HG03457 (cell line): ENCODE results near the gene NUDT6.

ENCODE experiments used
- ATAC-seq: cut with Tn5 transposase; IDR thresholded peaks from one replicate; pipeline ENCODE4 v1.9.1; 2021; ENCODE audit warnings: moderate number of reproducible peaks; ENCODE audit not compliant: unreplicated experiment

Gene NUDT6

DNA sequence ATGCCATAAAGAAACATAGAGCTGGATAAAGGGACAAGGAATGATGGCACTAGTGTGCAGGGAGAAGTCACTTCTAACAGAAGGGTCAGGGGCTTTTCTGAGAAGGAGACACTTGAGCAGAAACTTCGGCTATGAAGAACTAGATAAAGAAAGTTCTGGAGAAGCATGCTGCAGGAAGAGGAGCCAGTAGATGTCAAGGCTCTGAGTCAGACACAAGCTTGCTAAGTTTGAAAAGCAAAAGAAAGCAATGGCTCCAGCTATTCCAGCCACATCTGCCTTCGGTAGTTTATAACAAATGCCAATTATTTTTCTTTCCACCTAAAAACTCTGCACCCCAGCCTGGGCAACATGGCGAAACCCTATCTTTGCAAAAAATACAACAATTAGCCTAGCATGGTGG, 7.5 kb downstream of the NUDT6 start:
- ATAC-seq = no peak

DNA sequence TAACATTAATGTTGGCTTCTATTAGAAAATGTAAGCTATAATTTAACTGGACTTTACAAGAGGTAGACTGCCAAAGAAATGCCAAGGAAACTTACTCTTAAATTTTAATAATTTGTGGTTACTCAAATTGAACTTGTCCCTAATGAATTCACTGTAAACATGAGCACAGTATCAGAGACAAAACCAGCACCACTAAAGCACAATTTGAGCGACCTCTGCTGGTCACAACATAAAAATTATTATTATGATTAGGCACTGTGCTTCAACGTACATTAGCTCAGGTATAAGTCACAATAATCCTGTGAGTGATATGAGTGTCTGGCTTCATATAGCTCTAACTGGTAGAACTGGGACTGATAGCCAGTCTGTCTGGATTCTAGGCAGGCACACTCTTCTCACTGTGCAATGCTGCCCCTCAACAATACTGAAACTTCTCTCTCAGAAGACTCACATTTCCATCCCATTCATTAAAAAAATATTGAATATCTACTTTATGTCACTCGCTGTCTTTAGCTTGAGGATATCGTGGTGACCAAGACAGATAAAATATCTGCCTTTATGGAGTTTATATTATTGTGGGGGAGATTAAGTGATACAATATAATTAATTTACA, 8.0 kb downstream of the NUDT6 start:
- ATAC-seq = no peak

DNA sequence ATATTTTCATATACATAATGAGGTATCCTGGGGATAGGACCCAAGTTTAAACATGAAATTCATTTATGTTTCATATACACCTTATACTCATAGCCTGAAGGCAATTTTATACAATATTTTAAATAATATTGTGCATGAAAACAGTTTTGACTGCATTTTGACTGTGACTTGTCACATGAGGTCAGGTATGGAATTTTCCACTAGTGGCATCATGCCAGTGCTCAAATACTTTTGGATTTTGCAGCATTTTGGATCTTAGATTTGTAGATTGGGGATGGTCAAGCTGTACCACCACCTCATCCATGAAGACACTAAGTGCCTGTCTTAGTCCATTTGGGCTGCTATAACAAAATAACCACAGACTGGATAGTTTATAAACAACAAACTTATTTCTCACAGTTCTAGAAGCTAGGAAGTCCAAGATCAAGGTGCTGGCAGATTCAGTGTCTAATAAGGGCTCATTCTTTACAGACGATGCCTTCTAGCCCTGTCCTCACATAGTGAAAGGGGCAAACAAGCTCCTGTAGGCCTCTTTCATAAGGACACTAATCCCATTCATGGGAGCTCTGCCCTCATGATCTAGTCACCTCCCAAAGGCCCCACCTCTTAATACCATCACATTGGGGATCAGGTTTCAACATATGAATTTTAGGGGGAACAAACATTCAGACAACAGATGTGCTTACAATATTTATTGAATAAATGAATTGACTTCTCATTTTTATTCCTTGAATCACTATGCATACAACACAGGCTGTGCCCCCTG, 9.4 kb downstream of the NUDT6 start:
- ATAC-seq = no peak

DNA sequence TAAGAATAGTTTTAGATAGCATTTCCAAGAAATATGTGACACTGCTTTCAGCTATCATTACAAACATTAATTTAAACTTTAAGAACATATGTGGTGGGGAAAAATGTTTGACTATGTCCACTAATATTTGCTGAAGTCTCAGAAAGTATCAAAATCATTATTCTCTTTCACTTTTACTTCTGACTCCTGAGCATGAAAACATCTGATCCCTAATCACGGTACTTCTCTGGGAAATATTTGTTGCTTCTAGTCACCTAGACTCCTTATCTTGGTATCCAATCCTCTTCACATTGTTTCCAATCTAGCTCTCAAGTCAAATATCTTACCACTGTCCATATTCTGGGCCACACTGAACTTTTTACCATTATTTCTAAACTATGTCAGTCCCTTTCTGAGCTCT, 10.8 kb downstream of the NUDT6 start:
- ATAC-seq = no peak

DNA sequence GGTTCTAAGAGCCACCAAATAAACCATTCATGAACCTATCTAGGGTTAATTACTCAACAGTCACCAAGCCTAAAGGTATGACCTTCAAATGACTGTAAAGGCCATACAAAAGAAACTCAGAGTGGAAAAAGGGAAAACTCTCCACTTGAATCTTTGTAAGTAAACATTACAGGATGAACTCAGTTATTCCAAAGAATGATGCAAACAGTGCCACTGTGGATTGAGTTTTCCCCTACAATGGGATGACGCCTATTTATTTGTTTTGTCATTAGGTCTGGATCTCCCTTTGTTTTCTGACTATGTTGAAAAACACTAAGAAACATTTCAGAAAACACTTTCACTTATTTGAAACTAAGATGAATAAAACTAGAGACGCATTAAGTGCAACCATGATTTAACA, 12.7 kb downstream of the NUDT6 start:
- no peak for ATAC-seq

DNA sequence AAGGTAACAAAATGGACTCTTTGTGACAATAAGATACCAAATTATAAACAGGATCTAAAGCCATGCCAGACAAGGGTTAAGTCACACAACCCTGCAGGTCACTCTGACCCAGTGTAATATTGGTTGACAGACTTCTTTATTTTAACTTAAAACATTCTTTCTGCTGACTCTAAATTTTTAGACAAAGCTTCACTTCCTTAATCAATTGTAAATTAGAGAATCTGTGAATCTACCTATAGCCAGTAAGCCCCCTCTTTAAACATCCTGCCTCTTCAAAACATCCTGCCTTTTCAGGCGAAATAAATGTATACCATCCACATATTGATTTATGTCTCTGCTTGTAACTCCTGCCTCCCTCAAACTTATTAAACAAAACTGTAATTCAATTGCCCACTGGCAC, 14.2 kb downstream of the NUDT6 start:
- no peak for ATAC-seq

DNA sequence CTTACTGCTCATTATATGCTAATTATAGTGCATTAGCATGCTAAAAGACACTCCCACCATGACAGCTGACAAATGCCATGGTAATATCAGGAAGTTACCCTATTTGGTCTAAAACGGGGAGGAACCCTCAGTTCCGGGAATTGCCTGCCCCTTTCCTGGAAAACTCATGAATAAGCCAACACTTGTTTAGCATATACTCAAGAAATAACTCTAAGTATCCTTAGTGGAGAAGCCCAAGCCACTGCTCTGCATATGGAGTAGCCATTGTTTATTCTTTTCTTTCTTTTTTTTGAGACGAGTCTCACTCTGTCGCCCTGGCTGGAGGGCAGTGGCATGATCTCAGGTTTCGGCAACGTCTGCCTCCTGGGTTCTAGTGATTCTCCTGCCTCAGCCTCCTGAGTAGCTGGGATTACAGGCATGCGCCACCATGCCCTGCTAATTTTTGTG, 15.5 kb downstream of the NUDT6 start:
- ATAC-seq = no peak

DNA sequence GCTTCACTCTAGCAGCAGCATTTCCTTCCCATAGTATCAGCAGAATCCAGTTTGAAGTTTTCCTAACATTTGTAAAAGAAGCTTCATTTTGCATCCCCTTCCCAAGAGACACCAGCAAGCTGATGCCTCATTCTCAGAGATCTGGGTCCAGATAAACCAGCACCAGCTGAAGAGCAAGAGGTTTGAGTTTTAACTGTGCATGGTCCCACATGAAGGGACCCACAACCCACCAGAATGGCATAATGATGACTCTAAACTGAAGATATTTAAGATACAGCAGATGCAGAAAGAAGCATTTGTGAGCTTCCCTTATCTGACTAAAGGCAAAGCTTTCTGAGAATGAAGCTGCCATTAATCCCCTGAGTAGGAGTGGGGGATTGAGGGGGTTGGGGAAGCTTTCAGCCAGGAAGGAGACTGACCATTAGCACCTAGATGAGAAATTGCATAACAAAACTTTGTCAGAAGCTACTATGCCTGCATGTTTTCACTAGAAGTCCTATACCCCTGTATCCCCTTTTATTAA, 18.6 kb downstream of the NUDT6 start:
- ATAC-seq = no peak

DNA sequence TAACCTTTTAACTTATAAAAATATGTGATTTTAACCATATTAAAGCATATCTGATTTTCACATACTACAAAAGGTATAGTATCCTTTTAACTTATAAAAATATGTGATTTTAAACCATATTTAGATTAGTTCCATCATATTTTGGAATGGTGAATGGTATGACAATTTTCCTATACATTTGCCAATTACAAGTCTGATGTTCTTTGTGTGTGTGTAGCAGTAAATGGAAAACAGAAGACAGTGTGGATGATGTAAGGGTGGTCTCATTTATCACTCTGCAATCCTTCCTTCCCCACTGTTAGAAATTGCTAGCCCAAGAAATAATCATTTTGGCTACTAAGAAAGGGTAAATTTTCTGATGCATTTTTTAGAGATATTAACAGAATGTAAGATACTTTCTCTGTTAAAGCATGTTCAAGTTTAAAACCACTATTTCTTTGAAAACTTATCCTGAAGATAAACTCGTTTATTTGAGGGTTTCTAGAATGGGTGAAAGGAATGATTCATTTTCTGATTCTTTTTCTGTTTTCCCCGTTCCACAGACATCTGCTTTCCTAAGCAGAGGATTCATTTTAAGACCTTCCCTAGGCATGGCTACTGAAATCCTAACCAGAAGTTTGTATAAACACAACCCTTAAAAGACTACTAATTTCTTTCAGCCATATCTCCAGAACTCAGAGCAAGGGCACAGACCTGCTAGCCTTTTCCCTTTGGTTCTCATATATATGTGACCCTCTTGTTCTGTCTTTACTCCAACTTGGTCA, 21.0 kb downstream of the NUDT6 start:
- no peak for ATAC-seq

DNA sequence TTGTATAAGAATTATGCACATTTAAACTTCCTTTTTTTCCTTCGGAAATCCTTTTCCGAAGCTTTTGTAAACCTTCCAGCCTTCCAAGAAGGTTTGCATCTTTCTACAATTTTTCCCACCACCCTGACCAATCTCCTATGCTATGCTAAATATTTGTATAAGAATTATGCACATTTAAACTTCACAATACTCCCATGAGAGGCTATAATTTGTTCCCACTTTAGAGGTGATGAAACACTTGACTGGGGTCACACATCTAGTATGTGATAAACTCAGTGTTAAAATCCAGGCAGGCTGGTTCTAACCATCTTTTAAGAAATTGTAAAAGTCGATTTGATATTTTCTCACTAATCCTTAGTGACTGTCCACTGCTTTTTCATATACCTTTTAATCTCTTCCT, 22.1 kb downstream of the NUDT6 start:
- ATAC-seq = no peak

DNA sequence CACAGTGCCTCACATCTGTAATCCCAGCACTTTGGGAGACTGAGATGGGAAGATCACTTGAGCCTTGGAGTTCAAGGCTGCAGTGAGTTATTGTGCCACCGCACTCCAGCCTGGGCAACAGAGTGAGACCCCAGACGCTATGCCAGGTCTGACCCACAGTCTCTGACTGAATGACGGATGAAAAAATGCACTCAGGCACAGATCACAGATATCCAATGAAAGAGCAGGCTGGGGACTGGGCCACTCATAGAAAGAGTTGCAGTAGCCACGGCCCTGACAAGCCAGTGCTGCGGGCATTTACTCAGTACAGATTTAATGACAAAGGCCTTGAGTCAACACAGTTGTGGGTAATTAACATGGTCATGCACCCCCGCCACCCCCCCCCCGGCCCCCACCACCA, 22.7 kb downstream of the NUDT6 start:
- no peak for ATAC-seq

DNA sequence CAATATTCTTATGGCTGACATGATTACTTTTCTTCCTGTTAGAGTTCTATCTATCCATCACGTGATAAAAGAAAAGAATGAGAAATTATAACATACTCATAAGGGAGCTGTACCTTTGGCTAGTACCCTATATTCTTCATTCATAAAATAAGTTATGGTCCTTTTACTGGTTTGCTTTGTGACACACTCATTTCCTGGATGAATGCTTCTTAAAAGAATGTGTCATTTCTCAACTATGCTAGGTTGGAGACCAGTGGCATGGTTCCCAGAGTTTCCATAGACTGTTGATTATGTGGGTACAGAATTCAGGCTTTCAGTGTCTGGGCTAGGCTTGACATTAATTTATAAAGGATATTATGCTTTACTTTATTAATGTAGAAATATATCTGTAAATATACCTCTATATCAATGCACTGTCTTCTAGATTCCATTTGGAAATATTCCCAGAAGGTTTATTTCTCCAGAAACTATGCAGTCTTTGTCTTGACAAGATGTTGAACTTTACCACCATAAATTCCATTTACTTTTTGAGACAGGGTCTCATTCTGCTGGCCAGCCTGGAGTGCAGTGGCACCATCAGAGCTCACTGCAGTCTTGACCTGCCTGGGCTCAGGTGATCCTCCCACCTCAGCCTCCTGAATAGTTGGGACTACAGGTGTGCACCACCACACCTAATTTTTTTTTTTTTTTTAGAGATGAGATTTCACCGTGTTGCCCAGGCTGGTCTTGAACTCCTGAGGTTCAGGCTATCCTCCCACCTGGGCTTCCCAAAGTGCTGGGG, 23.8 kb downstream of the NUDT6 start:
- ATAC-seq = no peak

DNA sequence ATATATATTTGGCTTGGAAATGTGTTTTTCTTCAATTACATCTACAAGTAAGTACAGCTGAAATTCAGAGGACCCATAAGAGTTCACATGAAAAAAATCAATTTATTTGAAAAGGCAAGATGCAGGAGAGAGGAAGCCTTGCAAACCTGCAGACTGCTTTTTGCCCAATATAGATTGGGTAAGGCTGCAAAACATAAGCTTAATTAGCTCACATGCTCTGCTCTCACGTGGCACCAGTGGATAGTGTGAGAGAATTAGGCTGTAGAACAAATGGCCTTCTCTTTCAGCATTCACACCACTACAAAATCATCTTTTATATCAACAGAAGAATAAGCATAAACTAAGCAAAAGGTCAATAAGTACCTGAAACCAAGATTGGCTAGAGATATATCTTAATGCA, 26.1 kb downstream of the NUDT6 start:
- no peak for ATAC-seq

DNA sequence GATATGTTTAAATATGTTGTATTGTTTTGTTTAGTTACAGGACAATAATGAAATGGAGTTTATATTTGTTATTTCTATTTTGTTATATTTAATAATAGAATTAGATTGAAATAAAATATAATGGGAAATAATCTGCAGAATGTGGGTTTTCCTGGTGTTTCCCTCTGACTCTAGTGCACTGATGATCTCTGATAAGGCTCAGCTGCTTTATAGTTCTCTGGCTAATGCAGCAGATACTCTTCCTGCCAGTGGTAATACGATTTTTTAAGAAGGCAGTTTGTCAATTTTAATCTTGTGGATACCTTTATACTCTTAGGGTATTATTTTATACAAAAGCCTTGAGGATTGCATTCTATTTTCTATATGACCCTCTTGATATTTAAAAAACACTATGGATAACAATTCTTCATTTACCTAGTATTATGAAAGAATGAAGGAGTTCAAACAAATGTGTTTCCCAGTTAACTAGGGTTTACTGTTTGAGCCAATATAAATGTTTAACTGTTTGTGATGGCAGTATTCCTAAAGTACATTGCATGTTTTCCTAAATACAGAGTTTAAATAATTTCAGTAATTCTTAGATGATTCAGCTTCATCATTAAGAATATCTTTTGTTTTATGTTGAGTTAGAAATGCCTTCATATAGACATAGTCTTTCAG, 26.9 kb downstream of the NUDT6 start:
- no peak for ATAC-seq

DNA sequence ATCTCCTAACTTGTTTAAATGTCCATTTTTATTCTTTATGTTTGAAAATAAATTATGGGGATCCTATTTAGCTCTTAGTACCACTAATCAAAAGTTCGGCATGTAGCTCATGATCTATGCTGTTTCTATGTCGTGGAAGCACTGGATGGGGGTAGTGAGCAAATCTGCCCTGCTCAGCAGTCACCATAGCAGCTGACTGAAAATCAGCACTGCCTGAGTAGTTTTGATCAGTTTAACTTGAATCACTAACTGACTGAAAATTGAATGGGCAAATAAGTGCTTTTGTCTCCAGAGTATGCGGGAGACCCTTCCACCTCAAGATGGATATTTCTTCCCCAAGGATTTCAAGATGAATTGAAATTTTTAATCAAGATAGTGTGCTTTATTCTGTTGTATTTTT, 27.6 kb downstream of the NUDT6 start:
- ATAC-seq = no peak

DNA sequence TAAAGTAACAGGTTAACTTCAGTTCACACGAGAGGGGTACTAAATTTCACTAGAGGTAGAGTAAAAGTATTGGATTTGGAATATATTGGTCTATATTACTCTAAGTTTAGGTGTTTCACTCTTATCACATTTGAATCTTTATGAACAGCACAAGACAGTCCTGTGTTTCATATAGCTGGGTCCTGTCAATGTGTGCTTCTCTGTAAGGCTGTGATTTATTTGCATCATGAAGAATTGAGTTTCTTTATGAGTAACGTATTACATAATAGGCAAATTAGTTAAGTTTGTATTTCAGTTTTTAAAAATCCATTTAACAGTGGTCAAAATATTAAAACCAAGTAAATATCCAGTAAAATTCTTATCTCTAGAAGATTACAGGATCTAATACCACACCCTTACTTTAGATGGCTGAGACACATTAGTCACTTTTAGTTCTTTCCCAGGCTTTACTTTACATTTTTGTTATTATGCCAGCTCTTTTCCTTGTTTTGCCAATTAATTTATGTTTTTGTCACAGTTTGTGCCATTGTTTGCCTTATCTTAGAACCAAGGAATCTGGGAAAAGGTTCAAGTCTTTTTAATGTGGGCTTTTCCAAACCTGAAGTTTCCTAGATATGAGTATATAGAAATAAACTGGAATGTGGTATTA, 32.1 kb downstream of the NUDT6 start:
- ATAC-seq = no peak

DNA sequence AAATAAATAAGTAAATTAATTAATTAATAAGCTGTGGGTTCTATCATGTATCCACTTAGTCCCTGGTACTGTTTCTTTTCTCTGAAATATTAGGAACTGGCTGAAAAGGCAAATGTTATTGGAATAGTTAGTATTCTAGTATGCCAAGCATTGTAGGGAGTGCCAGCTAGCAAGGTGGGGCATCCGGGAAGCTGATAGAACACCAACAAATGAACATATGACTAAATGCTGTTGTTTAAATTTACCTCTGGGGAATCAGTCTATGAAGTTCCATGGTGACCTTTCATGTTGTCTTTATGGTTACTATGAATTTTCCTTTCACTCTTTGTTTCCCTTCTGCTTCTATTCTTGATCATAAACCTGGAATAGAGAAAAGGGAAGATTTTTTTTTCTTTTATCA, 32.7 kb downstream of the NUDT6 start:
- ATAC-seq = no peak

DNA sequence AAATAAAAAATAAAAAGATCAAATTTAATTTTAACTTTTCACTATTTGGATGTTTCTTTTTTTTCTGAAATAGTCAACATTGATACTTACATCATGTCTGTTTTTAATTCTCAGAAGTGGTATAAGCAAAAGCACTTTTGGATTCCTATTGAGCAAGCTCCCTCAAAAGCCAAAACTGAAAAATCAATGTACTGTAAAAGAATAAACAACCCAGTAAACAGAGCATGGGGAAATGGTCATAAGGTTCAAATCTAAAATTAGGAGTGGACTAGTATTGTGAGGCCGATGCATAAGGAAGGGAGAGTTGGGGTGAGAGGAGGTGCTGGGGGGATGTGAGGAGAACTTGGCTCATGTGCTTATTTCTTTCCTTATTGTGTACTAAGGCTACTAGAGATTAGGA, 37.9 kb downstream of the NUDT6 start:
- ATAC-seq = no peak

DNA sequence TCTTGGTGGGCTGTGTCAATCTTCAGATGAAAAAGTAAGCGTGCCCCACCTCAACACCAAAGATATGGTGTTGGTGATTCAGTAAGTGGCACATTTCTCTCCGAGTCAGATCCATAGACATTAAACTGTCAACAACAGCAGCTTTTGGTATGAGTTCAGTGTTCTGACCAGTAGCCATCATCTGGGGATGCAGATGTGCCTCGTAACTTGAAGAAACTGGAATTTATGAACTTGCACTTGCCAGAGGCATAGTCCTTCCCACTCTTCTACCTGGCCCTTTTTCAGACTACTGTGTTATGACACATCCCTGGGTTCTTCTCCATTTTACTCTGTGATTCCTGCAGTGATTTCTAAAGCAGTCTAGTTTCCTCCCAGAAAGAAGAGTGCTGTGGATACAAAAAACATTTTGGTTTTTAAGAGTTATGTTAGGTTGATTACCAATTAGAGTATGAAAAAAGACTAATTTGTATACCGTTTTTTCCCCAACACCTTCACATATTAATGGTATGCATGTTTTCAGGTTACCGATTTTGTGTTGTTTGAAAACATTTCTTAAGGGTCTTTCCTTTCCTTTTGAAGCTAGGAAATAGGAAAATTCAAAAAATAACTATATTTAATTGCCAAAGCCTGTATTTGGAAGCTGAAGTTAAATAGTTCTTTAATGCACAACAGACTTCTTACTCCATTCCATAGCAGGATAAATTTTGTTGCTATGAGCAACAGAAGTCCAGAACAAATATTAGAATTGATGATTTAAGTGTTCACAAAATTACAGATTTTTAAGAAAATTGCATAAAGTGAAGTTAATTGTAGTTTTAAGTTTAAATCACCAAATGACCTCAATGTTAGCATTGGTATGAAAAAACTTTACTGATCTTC, 39.3 kb downstream of the NUDT6 start:
- ATAC-seq = no peak
